Measurements from ENCODE around the gene GTPBP8. TPM values are rescaled to one million over a fixed set of nuclear protein-coding genes. Genes with fewer than 3 reads are reported as not detected.

Gene GTPBP8
- total and polyA plus RNA-seq, 10 of the 15 experiments (the other 5 are each of a cell fraction or from before 2014, with no cell fraction given) = 10.3 to 29.0 (median 17.0) TPM

DNA sequence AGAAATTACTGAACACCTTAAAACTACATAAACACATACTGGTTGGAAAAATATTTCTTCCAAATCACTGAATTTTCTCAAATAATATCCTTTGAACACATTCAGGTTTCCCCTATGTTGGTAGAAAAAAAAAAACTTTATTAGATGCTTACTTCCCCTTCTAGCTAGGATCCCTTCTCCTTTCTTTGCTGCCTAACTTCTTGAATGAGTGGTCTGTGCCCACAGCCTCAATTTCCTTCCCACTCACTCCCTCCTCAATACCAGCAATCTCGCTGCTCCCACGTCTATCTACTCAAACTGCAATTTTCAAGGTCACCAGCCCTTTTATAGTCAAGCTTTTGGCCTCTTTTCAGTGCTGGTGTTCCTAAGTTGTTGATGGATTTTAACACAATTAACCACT lies 24.2 kb upstream of the GTPBP8 start (continued):
- TF ChIP-seq, protein P1, sequence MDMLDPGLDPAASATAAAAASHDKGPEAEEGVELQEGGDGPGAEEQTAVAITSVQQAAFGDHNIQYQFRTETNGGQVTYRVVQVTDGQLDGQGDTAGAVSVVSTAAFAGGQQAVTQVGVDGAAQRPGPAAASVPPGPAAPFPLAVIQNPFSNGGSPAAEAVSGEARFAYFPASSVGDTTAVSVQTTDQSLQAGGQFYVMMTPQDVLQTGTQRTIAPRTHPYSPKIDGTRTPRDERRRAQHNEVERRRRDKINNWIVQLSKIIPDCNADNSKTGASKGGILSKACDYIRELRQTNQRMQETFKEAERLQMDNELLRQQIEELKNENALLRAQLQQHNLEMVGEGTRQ (IDR thresholded peaks at IDR 0.05; ENCODE audit: borderline replicate concordance, low read depth, low read length) = no peak
- TF ChIP-seq MYB (IDR thresholded peaks at IDR 0.05; ENCODE audit: borderline replicate concordance, low read depth, low read length) (no peak), CBX5 (IDR thresholded peaks at IDR 0.05; ENCODE audit: low read depth) (no peak), HCFC1 (IDR thresholded peaks at IDR 0.05; ENCODE audit: low read length) (no peak), RUNX3 (IDR thresholded peaks at IDR 0.05; ENCODE audit: low read length) (peak; percentile 76), BCL11A (IDR thresholded peaks at IDR 0.05; ENCODE audit: low read depth, low read length) (peak; percentile 46; the same call in 1 of the 2 replicates), ZNF622 (IDR thresholded peaks at IDR 0.05) (no peak), ZSCAN29 (IDR thresholded peaks at IDR 0.05) (no peak), NFIC (IDR thresholded peaks at IDR 0.05; ENCODE audit: low read depth, low read length) (peak; percentile 63), KAT2A (conservative IDR thresholded peaks at IDR 0.05; ENCODE audit: control insufficient read depth, low read depth, low read length) (no peak), RCOR1 (conservative IDR thresholded peaks at IDR 0.05; ENCODE audit: low read depth, low read length) (no peak), RFX5 (IDR thresholded peaks at IDR 0.05; ENCODE audit: low read depth, low read length) (no peak), SRF (IDR thresholded peaks at IDR 0.05; ENCODE audit: low read depth in 2 of 2, low read length in 2 of 2) (no peak), MEF2A (IDR thresholded peaks at IDR 0.05; ENCODE audit: insufficient read depth, low read depth, low read length) (no peak), BMI1 (IDR thresholded peaks at IDR 0.05; ENCODE audit: borderline replicate concordance) (no peak), EGR1 (IDR thresholded peaks at IDR 0.05; ENCODE audit: borderline replicate concordance in 1 of 2, low read depth in 2 of 2, low read length in 2 of 2) (no peak), CREB1 (IDR thresholded peaks at IDR 0.05; ENCODE audit: low read depth) (no peak)
- TF ChIP-seq, protein P2, sequence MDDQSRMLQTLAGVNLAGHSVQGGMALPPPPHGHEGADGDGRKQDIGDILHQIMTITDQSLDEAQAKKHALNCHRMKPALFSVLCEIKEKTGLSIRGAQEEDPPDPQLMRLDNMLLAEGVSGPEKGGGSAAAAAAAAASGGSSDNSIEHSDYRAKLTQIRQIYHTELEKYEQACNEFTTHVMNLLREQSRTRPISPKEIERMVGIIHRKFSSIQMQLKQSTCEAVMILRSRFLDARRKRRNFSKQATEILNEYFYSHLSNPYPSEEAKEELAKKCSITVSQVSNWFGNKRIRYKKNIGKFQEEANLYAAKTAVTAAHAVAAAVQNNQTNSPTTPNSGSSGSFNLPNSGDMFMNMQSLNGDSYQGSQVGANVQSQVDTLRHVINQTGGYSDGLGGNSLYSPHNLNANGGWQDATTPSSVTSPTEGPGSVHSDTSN (IDR thresholded peaks at IDR 0.05; ENCODE audit: insufficient replicate concordance, low read depth, low read length) = no peak
- TF ChIP-seq, protein P3, sequence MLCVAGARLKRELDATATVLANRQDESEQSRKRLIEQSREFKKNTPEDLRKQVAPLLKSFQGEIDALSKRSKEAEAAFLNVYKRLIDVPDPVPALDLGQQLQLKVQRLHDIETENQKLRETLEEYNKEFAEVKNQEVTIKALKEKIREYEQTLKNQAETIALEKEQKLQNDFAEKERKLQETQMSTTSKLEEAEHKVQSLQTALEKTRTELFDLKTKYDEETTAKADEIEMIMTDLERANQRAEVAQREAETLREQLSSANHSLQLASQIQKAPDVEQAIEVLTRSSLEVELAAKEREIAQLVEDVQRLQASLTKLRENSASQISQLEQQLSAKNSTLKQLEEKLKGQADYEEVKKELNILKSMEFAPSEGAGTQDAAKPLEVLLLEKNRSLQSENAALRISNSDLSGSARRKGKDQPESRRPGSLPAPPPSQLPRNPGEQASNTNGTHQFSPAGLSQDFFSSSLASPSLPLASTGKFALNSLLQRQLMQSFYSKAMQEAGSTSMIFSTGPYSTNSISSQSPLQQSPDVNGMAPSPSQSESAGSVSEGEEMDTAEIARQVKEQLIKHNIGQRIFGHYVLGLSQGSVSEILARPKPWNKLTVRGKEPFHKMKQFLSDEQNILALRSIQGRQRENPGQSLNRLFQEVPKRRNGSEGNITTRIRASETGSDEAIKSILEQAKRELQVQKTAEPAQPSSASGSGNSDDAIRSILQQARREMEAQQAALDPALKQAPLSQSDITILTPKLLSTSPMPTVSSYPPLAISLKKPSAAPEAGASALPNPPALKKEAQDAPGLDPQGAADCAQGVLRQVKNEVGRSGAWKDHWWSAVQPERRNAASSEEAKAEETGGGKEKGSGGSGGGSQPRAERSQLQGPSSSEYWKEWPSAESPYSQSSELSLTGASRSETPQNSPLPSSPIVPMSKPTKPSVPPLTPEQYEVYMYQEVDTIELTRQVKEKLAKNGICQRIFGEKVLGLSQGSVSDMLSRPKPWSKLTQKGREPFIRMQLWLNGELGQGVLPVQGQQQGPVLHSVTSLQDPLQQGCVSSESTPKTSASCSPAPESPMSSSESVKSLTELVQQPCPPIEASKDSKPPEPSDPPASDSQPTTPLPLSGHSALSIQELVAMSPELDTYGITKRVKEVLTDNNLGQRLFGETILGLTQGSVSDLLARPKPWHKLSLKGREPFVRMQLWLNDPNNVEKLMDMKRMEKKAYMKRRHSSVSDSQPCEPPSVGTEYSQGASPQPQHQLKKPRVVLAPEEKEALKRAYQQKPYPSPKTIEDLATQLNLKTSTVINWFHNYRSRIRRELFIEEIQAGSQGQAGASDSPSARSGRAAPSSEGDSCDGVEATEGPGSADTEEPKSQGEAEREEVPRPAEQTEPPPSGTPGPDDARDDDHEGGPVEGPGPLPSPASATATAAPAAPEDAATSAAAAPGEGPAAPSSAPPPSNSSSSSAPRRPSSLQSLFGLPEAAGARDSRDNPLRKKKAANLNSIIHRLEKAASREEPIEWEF (IDR thresholded peaks at IDR 0.05; ENCODE audit: insufficient replicate concordance, low read depth, low read length) = no peak
- TF ChIP-seq, protein P4, sequence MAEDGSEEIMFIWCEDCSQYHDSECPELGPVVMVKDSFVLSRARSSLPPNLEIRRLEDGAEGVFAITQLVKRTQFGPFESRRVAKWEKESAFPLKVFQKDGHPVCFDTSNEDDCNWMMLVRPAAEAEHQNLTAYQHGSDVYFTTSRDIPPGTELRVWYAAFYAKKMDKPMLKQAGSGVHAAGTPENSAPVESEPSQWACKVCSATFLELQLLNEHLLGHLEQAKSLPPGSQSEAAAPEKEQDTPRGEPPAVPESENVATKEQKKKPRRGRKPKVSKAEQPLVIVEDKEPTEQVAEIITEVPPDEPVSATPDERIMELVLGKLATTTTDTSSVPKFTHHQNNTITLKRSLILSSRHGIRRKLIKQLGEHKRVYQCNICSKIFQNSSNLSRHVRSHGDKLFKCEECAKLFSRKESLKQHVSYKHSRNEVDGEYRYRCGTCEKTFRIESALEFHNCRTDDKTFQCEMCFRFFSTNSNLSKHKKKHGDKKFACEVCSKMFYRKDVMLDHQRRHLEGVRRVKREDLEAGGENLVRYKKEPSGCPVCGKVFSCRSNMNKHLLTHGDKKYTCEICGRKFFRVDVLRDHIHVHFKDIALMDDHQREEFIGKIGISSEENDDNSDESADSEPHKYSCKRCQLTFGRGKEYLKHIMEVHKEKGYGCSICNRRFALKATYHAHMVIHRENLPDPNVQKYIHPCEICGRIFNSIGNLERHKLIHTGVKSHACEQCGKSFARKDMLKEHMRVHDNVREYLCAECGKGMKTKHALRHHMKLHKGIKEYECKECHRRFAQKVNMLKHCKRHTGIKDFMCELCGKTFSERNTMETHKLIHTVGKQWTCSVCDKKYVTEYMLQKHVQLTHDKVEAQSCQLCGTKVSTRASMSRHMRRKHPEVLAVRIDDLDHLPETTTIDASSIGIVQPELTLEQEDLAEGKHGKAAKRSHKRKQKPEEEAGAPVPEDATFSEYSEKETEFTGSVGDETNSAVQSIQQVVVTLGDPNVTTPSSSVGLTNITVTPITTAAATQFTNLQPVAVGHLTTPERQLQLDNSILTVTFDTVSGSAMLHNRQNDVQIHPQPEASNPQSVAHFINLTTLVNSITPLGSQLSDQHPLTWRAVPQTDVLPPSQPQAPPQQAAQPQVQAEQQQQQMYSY (CRISPR knock-in tag; IDR thresholded peaks at IDR 0.05) = no peak
- TF ChIP-seq, protein P5, sequence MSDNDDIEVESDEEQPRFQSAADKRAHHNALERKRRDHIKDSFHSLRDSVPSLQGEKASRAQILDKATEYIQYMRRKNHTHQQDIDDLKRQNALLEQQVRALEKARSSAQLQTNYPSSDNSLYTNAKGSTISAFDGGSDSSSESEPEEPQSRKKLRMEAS (IDR thresholded peaks at IDR 0.05; ENCODE audit: low read depth, low read length) = no peak

Data from GM12878 (cell line).